HG03135 (cell line): ENCODE data around the gene ITPKB.
"Not testable (repeated sequence)": the region's sequence is repeated elsewhere in the genome, so short reads cannot be mapped to it uniquely, and the experiment has no call there.

Experiments
- ATAC-seq: cut with Tn5 transposase; IDR thresholded peaks from one replicate; pipeline ENCODE4 v1.9.1; 2021; ENCODE audit warnings: mild to moderate bottlenecking, moderate library complexity; ENCODE audit not compliant: unreplicated experiment

The ITPKB gene

GRCh38 chr1:226640321-226641136 is 98.6 kb downstream of the ITPKB start:
- no peak for ATAC-seq

GRCh38 chr1:226639631-226640061 is 99.4 kb downstream of the ITPKB start:
- ATAC-seq: no peak

- ATAC-seq: not testable (repeated sequence)
These were observed 99.9 kb downstream of the ITPKB start for GRCh38 chr1:226639206-226639605.

- ATAC-seq: no peak
These were observed 100.5 kb downstream of the ITPKB start for GRCh38 chr1:226638608-226639007.

GRCh38 chr1:226638001-226638601 is 101.0 kb downstream of the ITPKB start:
- ATAC-seq: no peak

- no peak for ATAC-seq
These were observed 101.7 kb downstream of the ITPKB start for GRCh38 chr1:226637147-226637935.

- no peak for ATAC-seq
These were observed 102.3 kb downstream of the ITPKB start for GRCh38 chr1:226636847-226637096.

GRCh38 chr1:226635456-226635941 is 103.6 kb downstream of the ITPKB start:
- ATAC-seq: no peak

- no peak for ATAC-seq
These were observed 104.4 kb downstream of the ITPKB start for GRCh38 chr1:226634611-226635246.

- ATAC-seq: peak; percentile 65
These were observed 104.9 kb downstream of the ITPKB start for GRCh38 chr1:226634166-226634588.

GRCh38 chr1:226633541-226634165 is 105.4 kb downstream of the ITPKB start:
- ATAC-seq: no peak

- no peak for ATAC-seq
These were observed 106.1 kb downstream of the ITPKB start for GRCh38 chr1:226632922-226633351.

GRCh38 chr1:226632169-226632879 is 106.8 kb downstream of the ITPKB start:
- no peak for ATAC-seq

GRCh38 chr1:226631229-226632000 is 107.7 kb downstream of the ITPKB start:
- no peak for ATAC-seq

GRCh38 chr1:226630592-226630991 is 108.5 kb downstream of the ITPKB start:
- ATAC-seq: no peak

- ATAC-seq: no peak
These were observed 109.1 kb downstream of the ITPKB start for GRCh38 chr1:226629896-226630550.

GRCh38 chr1:226629210-226629895 is 109.7 kb downstream of the ITPKB start:
- ATAC-seq: no peak

GRCh38 chr1:226628612-226629155 is 110.4 kb downstream of the ITPKB start:
- ATAC-seq: no peak
